CD4-positive, alpha-beta T cell treated with Interleukin-15 for 4 hours (primary cell): ENCODE data around the gene MYOT.
"Not testable (repeated sequence)": the region's sequence is repeated elsewhere in the genome, so short reads cannot be mapped to it uniquely, and the experiment has no call there.

ENCODE experiments used
- DNase-seq: peaks from one replicate; pipeline ENCODE4 v3.0.0-alpha.2; 2020; ENCODE audit warnings: low spot score

Gene MYOT

GRCh38 chr5:137867664-137868063 lies at the start of gene MYOT:
Gene MYOT, plus strand, starts transcription at chr5:137867860. Its CDS starts 2,792 bp downstream, at chr5:137870652.
- DNase-seq: no peak

- no peak for DNase-seq
Observed at GRCh38 chr5:137819766-137820165, 47.9 kb upstream of the MYOT start.

GRCh38 chr5:137822158-137822764 lies 45.4 kb upstream of the MYOT start:
- DNase-seq: no peak

GRCh38 chr5:137822984-137823383 lies 44.7 kb upstream of the MYOT start:
- DNase-seq: no peak

GRCh38 chr5:137825165-137825564 lies 42.5 kb upstream of the MYOT start:
- DNase-seq: no peak

- DNase-seq: no peak
Observed at GRCh38 chr5:137826067-137826466, 41.6 kb upstream of the MYOT start.

- DNase-seq: no peak
Observed at GRCh38 chr5:137828180-137828579, 39.5 kb upstream of the MYOT start.

- no peak for DNase-seq
Observed at GRCh38 chr5:137828664-137829063, 39.0 kb upstream of the MYOT start.

- no peak for DNase-seq
Observed at GRCh38 chr5:137831105-137831504, 36.6 kb upstream of the MYOT start.

- no peak for DNase-seq
Observed at GRCh38 chr5:137831526-137831925, 36.1 kb upstream of the MYOT start.

- DNase-seq: no peak
Observed at GRCh38 chr5:137832416-137832815, 35.2 kb upstream of the MYOT start.

- no peak for DNase-seq
Observed at GRCh38 chr5:137833463-137833862, 34.2 kb upstream of the MYOT start.

- DNase-seq: no peak
Observed at GRCh38 chr5:137834498-137835049, 33.1 kb upstream of the MYOT start.

GRCh38 chr5:137836298-137836697 lies 31.4 kb upstream of the MYOT start:
- no peak for DNase-seq

GRCh38 chr5:137836997-137837396 lies 30.7 kb upstream of the MYOT start:
- no peak for DNase-seq

GRCh38 chr5:137837491-137838394 lies 29.9 kb upstream of the MYOT start:
- no peak for DNase-seq

GRCh38 chr5:137838976-137839375 lies 28.7 kb upstream of the MYOT start:
- DNase-seq: no peak

GRCh38 chr5:137842296-137842695 lies 25.4 kb upstream of the MYOT start:
- no peak for DNase-seq

GRCh38 chr5:137843676-137844299 lies 23.9 kb upstream of the MYOT start:
- no peak for DNase-seq

- no peak for DNase-seq
Observed at GRCh38 chr5:137845472-137845871, 22.2 kb upstream of the MYOT start.

- no peak for DNase-seq
Observed at GRCh38 chr5:137847687-137848086, 20.0 kb upstream of the MYOT start.

- DNase-seq: not testable (repeated sequence)
Observed at GRCh38 chr5:137853165-137853564, 14.5 kb upstream of the MYOT start.

- no peak for DNase-seq
Observed at GRCh38 chr5:137856201-137856600, 11.5 kb upstream of the MYOT start.
